Nephron progenitor cell (in vitro differentiated cells): ENCODE results near the gene FBXW2.
"Not testable (repeated sequence)": the region's sequence is repeated elsewhere in the genome, so short reads cannot be mapped to it uniquely, and the experiment has no call there.

Experiments used
- DNase-seq: peaks from one replicate; pipeline ENCODE4 v3.0.0; 2021
- H3K27ac Mint-ChIP-seq: 2 replicates; pipeline ENCODE4 v1.8.0; 2021; ENCODE audit warnings: mild to moderate bottlenecking, moderate library complexity, mixed read lengths
- H3K27me3 Mint-ChIP-seq: 2 replicates; pipeline ENCODE4 v1.8.0; 2021; ENCODE audit warnings: mild to moderate bottlenecking, low read depth, mixed read lengths; ENCODE audit not compliant: poor library complexity
- H3K36me3 Mint-ChIP-seq: 2 replicates; pipeline ENCODE4 v1.8.0; 2021; ENCODE audit warnings: low read depth, mixed read lengths
- H3K4me1 Mint-ChIP-seq: 2 replicates; pipeline ENCODE4 v1.8.0; 2021; ENCODE audit warnings: mixed read lengths
- H3K4me3 Mint-ChIP-seq: 2 replicates; pipeline ENCODE4 v1.8.0; 2021; ENCODE audit warnings: mild to moderate bottlenecking, moderate library complexity, mixed read lengths
- H3K9me3 Mint-ChIP-seq: 2 replicates; pipeline ENCODE4 v1.8.0; 2021; ENCODE audit warnings: mild to moderate bottlenecking, moderate library complexity, mixed read lengths
- CTCF ChIP-seq: fragments of 200-600 bp; sonication (generic); IDR thresholded peaks from 2 replicates; pipeline ENCODE4 v1.5.0; 2021; ENCODE audit warnings: antibody characterized with exemption

FBXW2 gene

GRCh38 chr9:120815075-120815474 is 21.9 kb upstream of the FBXW2 start:
- no peak for DNase-seq
- peaks cover 7% of the 10 kb centered on the region for H3K9me3 Mint-ChIP-seq

GRCh38 chr9:120808931-120809330 is 15.7 kb upstream of the FBXW2 start:
- Mint-ChIP-seq H3K4me3 (no peak overlapping the region), H3K27me3 (peaks cover 4% of the 10 kb centered on the region), H3K36me3 (peaks cover 36% of the 10 kb centered on the region), H3K9me3 (peaks cover 64% of the 10 kb centered on the region), H3K27ac (no peak overlapping the region), H3K4me1 (no peaks in the 10 kb centered on the region)
- TF ChIP-seq CTCF: no peak
- no peak for DNase-seq

More at GRCh38 chr9:120815075-120815474, 21.9 kb upstream of the FBXW2 start:
- H3K4me1 Mint-ChIP-seq: no peaks in the 10 kb centered on the region
- no peak overlapping the region for H3K4me3 Mint-ChIP-seq
- peaks cover 4% of the 10 kb centered on the region for H3K27me3 Mint-ChIP-seq
- H3K36me3 Mint-ChIP-seq: peaks cover 49% of the 10 kb centered on the region
- no peak for TF ChIP-seq CTCF
- no peak overlapping the region for H3K27ac Mint-ChIP-seq

- Mint-ChIP-seq H3K27me3 (no peaks in the 10 kb centered on the region), H3K4me1 (no peaks in the 10 kb centered on the region), H3K36me3 (peaks cover 38% of the 10 kb centered on the region), H3K27ac (no peak overlapping the region), H3K4me3 (no peak overlapping the region), H3K9me3 (peaks cover 72% of the 10 kb centered on the region)
- DNase-seq: no peak
- no peak for TF ChIP-seq CTCF
Observed at GRCh38 chr9:120807607-120808379, 14.6 kb upstream of the FBXW2 start.

GRCh38 chr9:120804784-120805363 is 11.7 kb upstream of the FBXW2 start:
- peaks cover 63% of the 10 kb centered on the region for H3K9me3 Mint-ChIP-seq
- not testable (repeated sequence) for H3K4me3 Mint-ChIP-seq, H3K4me1 Mint-ChIP-seq, H3K27ac Mint-ChIP-seq, H3K27me3 Mint-ChIP-seq, DNase-seq
- H3K36me3 Mint-ChIP-seq: peaks cover 38% of the 10 kb centered on the region

GRCh38 chr9:120801441-120801840 is 8.2 kb upstream of the FBXW2 start:
- Mint-ChIP-seq H3K27me3 (no peaks in the 10 kb centered on the region), H3K4me3 (no peak overlapping the region), H3K4me1 (no peaks in the 10 kb centered on the region), H3K36me3 (peaks cover 16% of the 10 kb centered on the region), H3K27ac (no peak overlapping the region), H3K9me3 (peaks cover 31% of the 10 kb centered on the region)
- DNase-seq: no peak
- no peak for TF ChIP-seq CTCF

- no peak for TF ChIP-seq CTCF
- no peaks in the 10 kb centered on the region for H3K9me3 Mint-ChIP-seq
- peak overlapping the region; percentile 98 for H3K4me3 Mint-ChIP-seq
- no peak overlapping the region for H3K27ac Mint-ChIP-seq
- H3K36me3 Mint-ChIP-seq: peaks cover 35% of the 10 kb centered on the region
- H3K4me1 Mint-ChIP-seq: peaks cover 42% of the 10 kb centered on the region
- no peak for DNase-seq
- peaks cover 2% of the 10 kb centered on the region for H3K27me3 Mint-ChIP-seq
Observed at GRCh38 chr9:120791161-120791560, 2.1 kb downstream of the FBXW2 start.
